ENCODE measurements around the gene FIZ1.

Gene FIZ1

GRCh38 chr19:55567708-55568328 is 31.5 kb downstream of the FIZ1 start:
- no peak for TF ChIP-seq CTCF (IDR thresholded peaks at IDR 0.05; ENCODE audit: low read depth, low read length)

DNA sequence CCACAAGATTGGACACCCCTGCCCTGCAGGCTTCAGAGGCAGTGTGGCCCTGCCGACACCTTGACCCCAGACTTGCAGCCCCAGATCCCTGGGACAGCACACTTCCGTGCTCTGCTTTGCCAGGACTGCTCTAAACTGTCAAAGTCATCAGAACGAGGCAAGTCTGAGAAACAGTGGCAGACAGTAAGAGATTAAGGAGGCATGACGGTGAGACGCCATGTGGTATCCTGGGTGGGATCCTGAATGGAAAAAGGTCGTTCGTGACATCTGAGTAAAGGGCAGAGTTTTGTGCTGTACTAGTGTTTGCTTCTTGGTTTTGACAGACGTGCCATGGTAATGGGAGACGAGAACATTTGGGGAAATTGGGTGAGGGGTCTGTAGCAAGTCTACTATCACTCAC is 32.5 kb downstream of the FIZ1 start:
- H3K4me3 ChIP-seq (ENCODE audit: low read depth, low read length) = no peak overlapping the region
- no peak for TF ChIP-seq CTCF (IDR thresholded peaks at IDR 0.05; ENCODE audit: low read depth, low read length)

More at GRCh38 chr19:55567708-55568328, 31.5 kb downstream of the FIZ1 start:
- H3K4me3 ChIP-seq (ENCODE audit: low read depth, low read length) = no peak overlapping the region

DNA sequence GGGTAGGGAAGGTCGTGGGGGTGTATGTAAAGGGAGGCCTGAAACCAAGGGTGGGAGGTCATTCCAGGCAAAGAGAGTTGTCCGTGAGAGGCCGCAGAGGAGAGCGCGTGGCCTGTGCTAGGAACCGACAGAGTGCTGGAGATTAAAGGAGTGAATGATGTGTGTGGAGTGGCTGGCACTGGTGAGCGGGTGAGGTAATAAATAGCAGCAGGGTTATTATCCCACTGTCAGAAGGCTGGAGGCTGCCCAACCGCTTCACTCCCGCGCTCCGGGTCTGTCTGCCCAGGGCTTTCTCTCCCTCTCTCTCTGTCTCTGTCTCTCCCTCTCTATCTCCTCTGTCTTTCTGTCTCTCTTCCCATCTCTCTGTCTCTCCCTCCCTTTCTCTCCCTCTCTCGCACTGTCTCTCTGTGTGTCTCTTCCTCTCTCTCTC is 36.0 kb downstream of the FIZ1 start:
- TF ChIP-seq CTCF (IDR thresholded peaks at IDR 0.05; ENCODE audit: low read depth, low read length) = no peak
- no peak overlapping the region for H3K4me3 ChIP-seq (ENCODE audit: low read depth, low read length)

DNA sequence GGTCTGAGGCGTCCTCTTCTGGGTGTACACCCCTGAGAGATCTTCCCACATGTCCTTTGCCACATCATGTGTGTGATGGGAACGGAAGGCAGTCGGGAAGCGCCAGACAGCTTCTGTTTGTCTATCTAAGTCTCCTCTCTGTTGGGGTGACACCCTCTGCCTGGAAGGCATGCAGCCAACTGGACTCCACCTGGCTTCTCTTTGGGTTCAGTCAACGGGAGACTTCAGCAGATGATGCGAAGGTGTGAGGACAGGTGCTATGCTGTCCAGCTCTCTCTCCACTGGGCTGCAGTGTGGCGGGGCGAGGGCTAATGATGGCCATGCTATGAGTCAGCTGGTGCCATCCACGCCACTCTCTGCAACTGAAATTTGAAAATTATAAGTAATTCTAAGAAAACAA is 39.6 kb downstream of the FIZ1 start:
- H3K4me3 ChIP-seq (ENCODE audit: low read depth, low read length) = no peak overlapping the region
- TF ChIP-seq CTCF (IDR thresholded peaks at IDR 0.05; ENCODE audit: low read depth, low read length) = no peak

DNA sequence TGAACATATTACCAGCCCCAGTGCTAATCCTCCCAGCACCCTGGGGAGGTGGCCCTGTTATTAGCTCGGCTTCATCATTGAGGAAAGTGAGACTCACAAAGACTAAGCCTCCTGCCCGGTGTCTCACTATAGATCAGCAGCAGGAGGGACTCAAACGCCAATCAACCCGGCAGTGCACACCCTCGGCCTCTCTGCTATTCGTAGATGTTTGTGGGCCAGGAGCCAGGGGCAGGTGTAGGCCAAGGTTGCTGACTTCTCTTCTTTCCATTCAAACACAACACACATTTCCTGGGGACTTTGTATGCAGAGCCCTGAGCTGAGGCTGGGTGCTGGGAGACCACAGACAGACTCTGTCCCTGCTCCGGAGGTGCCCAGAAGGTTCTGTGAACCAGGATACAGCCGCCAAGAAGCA is 44.6 kb downstream of the FIZ1 start:
- no peak overlapping the region for H3K4me3 ChIP-seq (ENCODE audit: low read depth, low read length)
- TF ChIP-seq CTCF (IDR thresholded peaks at IDR 0.05; ENCODE audit: low read depth, low read length) = no peak

DNA sequence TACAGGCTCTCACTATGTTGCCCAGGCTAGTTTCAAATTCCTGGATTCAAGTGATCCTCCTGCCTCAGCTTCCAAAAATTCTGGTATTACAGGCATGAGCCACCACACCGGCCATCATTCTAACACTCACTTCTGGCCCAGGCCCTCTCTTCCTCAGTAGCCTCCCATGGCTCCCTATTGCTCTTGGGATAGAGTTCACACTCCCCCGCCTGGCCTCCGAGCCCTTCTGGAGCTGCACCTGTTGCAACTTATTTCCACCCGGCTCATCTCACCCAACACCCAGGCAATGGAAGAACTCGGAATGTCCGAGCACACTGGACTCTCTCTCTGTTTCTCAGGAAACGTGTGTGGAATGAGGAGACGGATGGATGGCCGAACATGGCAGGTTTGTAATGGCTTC is 45.0 kb downstream of the FIZ1 start:
- TF ChIP-seq CTCF (IDR thresholded peaks at IDR 0.05; ENCODE audit: low read depth, low read length) = no peak
- H3K4me3 ChIP-seq (ENCODE audit: low read depth, low read length) = no peak overlapping the region

- H3K4me3 ChIP-seq (ENCODE audit: low read depth, low read length) = no peak overlapping the region
- TF ChIP-seq CTCF (IDR thresholded peaks at IDR 0.05; ENCODE audit: low read depth, low read length) = no peak
Observed at GRCh38 chr19:55553217-55554182, 45.8 kb downstream of the FIZ1 start.
